GM12878 (cell line): Measurements from ENCODE around the gene PCSK5. TPM values are rescaled to one million over a fixed set of nuclear protein-coding genes. Genes with fewer than 3 reads are reported as not detected.

ENCODE experiments used
- ATAC-seq: fragments of 200-7000 bp; cut with Tn5 transposase; 3 replicates; pipeline ENCODE4 v1.9.1; 2020; ENCODE audit warnings: mild to moderate bottlenecking, moderate library complexity
- BruUV-seq: library from RNA; stranded (reverse); fragments of 400-500 nt; replicated peaks from 2 replicates; lab custom pipeline; 2021; lab: Mats Ljungman, UMichigan
- CTCF ChIA-PET: fragments of 300-600 bp; sonication (Branson Sonifier 250); formaldehyde crosslinking; extraction: SDS; loops from one replicate; lab custom pipeline; 2021; ENCODE audit warnings: inconsistent platforms; lab: Yijun Ruan, JAX
- POLR2A ChIA-PET: fragments of 350-600 bp; formaldehyde crosslinking; extraction: SDS; loops from one replicate; lab custom pipeline; 2021; ENCODE audit warnings: inconsistent platforms; lab: Charles Lee
- RAD21 ChIA-PET: fragments of 300-600 bp; sonication (Branson Sonifier 250); formaldehyde crosslinking; loops from one replicate; lab custom pipeline; 2023; ENCODE audit warnings: antibody characterized with exemption; ENCODE audit not compliant: unreplicated experiment; lab: Charles Lee
- SMC1A ChIA-PET: fragments of 300-600 bp; sonication (Branson Sonifier 250); formaldehyde crosslinking; loops from one replicate; lab custom pipeline; 2023; ENCODE audit not compliant: unreplicated experiment, uncharacterized antibody; lab: Charles Lee
- DNase-seq: peaks from one replicate; pipeline ENCODE4 v3.0.0-alpha.2; 2011; ENCODE audit warnings: low read depth, low spot score
- FAIRE-seq: peaks from 3 replicates; lab custom pipeline; 2011; peaks lifted over from hg19 to GRCh38; lab: Jason Lieb, UNC
- H2AFZ ChIP-seq: 2 replicates; pipeline ENCODE4 v1.6.0; 2011; ENCODE audit warnings: low read depth, low read length, control low read depth; ENCODE audit not compliant: control insufficient read depth
- H3K27ac ChIP-seq: 2 replicates; pipeline ENCODE4 v1.5.1; 2011; ENCODE audit warnings: control low read depth; ENCODE audit not compliant: control insufficient read depth, insufficient read depth
- H3K27me3 ChIP-seq, 2 experiments: replicated peaks in 1 of 2; 2 replicates each; pipeline versions ENCODE4 v1.6.0 to v1.6.1; 2011; ENCODE audit warnings: low read length in 1 of 2; ENCODE audit not compliant: control insufficient read depth in 2 of 2, insufficient read depth in 2 of 2
- H3K36me3 ChIP-seq, 2 experiments: 2 replicates each; pipeline ENCODE4 v1.5.1; 2011; ENCODE audit warnings: low read length in 1 of 2; ENCODE audit not compliant: control insufficient read depth in 2 of 2, insufficient read depth in 2 of 2
- H3K4me1 ChIP-seq: 2 replicates; pipeline ENCODE4 v1.6.1; 2011; ENCODE audit warnings: mild to moderate bottlenecking, low read length, moderate library complexity, mixed read lengths; ENCODE audit not compliant: control insufficient read depth, insufficient read depth
- H3K4me2 ChIP-seq: 2 replicates; pipeline ENCODE4 v1.6.0; 2011; ENCODE audit warnings: control low read depth; ENCODE audit not compliant: control insufficient read depth, insufficient read depth
- H3K4me3 ChIP-seq: fragments of 200-600 bp; sonication (generic); 2 replicates; pipeline ENCODE4 v1.5.1; 2016
- H3K79me2 ChIP-seq: 2 replicates; pipeline ENCODE4 v1.6.0; 2011; ENCODE audit warnings: low read length; ENCODE audit not compliant: control insufficient read depth, insufficient read depth
- H3K9ac ChIP-seq: 2 replicates; pipeline ENCODE4 v1.8.0; 2011; ENCODE audit warnings: low read length, control low read depth, mixed read lengths; ENCODE audit not compliant: control insufficient read depth, insufficient read depth
- H3K9me3 ChIP-seq: replicated peaks from 3 replicates; pipeline ENCODE4 v1.5.1; 2011; ENCODE audit warnings: mild to moderate bottlenecking, low read length; ENCODE audit not compliant: control insufficient read depth, insufficient read depth
- H4K20me1 ChIP-seq: 2 replicates; pipeline ENCODE4 v1.6.0; 2011; ENCODE audit not compliant: control insufficient read depth, insufficient read depth
- ATF2 ChIP-seq: IDR thresholded peaks from 2 replicates; pipeline ENCODE4 v1.6.1; 2012; ENCODE audit warnings: low read length, inconsistent platforms
- CTCF ChIP-seq, 3 experiments: IDR thresholded peaks in 2 of 3; conservative IDR thresholded peaks in 1 of 3; 2 replicates each; pipeline ENCODE4 v1.5.1; 2011; ENCODE audit warnings: low read depth in 3 of 3, low read length in 3 of 3, mild to moderate bottlenecking in 3 of 3, control low read depth in 2 of 3, moderate library complexity in 2 of 3, inconsistent platforms in 1 of 3, mixed read lengths in 1 of 3; ENCODE audit not compliant: control insufficient read depth in 2 of 3, insufficient read depth in 1 of 3; ENCODE audit errors: extremely low read depth in 1 of 3
- E2F4 ChIP-seq: IDR thresholded peaks from 2 replicates; pipeline ENCODE4 v1.6.1; 2012; ENCODE audit warnings: low read depth, low read length, improper control_type of control experiment
- HDGF ChIP-seq: fragments of 450-650 bp; IDR thresholded peaks from 2 replicates; pipeline ENCODE4 v1.6.1; 2016; ENCODE audit warnings: antibody characterized with exemption
- KDM1A ChIP-seq: fragments of 200-600 bp; sonication (generic); IDR thresholded peaks from 2 replicates; pipeline ENCODE4 v1.6.1; 2016; ENCODE audit warnings: borderline replicate concordance
- MYC ChIP-seq: IDR thresholded peaks from 2 replicates; pipeline ENCODE4 v1.6.1; 2011; ENCODE audit warnings: mild to moderate bottlenecking, low read length, moderate library complexity, inconsistent platforms; ENCODE audit not compliant: insufficient read depth, insufficient replicate concordance, insufficient read length, severe bottlenecking
- NRF1 ChIP-seq: conservative IDR thresholded peaks from 2 replicates; pipeline ENCODE4 v1.6.1; 2011; ENCODE audit warnings: mild to moderate bottlenecking, low read depth, low read length, improper control_type of control experiment
- PBX3 ChIP-seq: IDR thresholded peaks from 2 replicates; pipeline ENCODE4 v1.6.1; 2011; ENCODE audit warnings: mild to moderate bottlenecking, low read depth, low read length, moderate library complexity; ENCODE audit not compliant: insufficient replicate concordance
- POU2F2 ChIP-seq: IDR thresholded peaks from 3 replicates; pipeline ENCODE4 v1.6.1; 2011; ENCODE audit warnings: low read depth, mild to moderate bottlenecking, low read length, borderline replicate concordance
- RUNX3 ChIP-seq: IDR thresholded peaks from 2 replicates; pipeline ENCODE4 v1.6.1; 2012; ENCODE audit warnings: low read length, inconsistent platforms
- SUPT20H ChIP-seq: IDR thresholded peaks from 2 replicates; pipeline ENCODE4 v1.6.1; 2011; ENCODE audit warnings: low read depth, mild to moderate bottlenecking, low read length, moderate library complexity, borderline replicate concordance; ENCODE audit not compliant: control insufficient read depth
- TBL1XR1 ChIP-seq: IDR thresholded peaks from 2 replicates; pipeline ENCODE4 v1.6.1; 2012; ENCODE audit warnings: low read depth, low read length, improper control_type of control experiment
- TCF3 ChIP-seq: IDR thresholded peaks from 2 replicates; pipeline ENCODE4 v1.6.1; 2012; ENCODE audit warnings: low read depth, mild to moderate bottlenecking, low read length, borderline replicate concordance; ENCODE audit not compliant: insufficient read depth
- ZBTB33 ChIP-seq: fragments of 450-650 bp; IDR thresholded peaks from 2 replicates; pipeline ENCODE4 v1.6.1; 2017; ENCODE audit warnings: mild to moderate bottlenecking
- ZNF207 ChIP-seq: fragments of 450-650 bp; IDR thresholded peaks from 2 replicates; pipeline ENCODE4 v1.6.1; 2014; ENCODE audit warnings: antibody characterized with exemption, mild to moderate bottlenecking, borderline replicate concordance
- ZNF24 ChIP-seq: fragments of 450-650 bp; IDR thresholded peaks from 2 replicates; pipeline ENCODE4 v1.6.1; 2017; ENCODE audit warnings: antibody characterized with exemption, mild to moderate bottlenecking
- WGBS: methylation state at CpG from one replicate; pipeline ENCODE4 v1.1.6; 2016; ENCODE audit warnings: low lambda C conversion rate; ENCODE audit not compliant: insufficient replicate concordance, insufficient coverage; ENCODE audit errors: missing lambda C conversion rate; 5-methylcytosine and 5-hydroxymethylcytosine counted together
- in situ Hi-C: fragments of 300-500 bp; cut with MboI; formaldehyde crosslinking; loops from 9 replicates; pipeline ENCODE4 v1.14.3; 2018; ENCODE audit warnings: mixed read lengths
- intact Hi-C: fragments of 100-400 bp; cut with micrococcal nuclease; formaldehyde crosslinking; loops from one replicate; pipeline ENCODE4 v1.14.2; 2022; ENCODE audit not compliant: unreplicated experiment
- polyA plus RNA-seq, 11 experiments: library from polyadenylated mRNA; depleted of rRNA in 4 of 11; unstranded in 6 of 11; stranded (reverse) in 5 of 11; fragments of >200 nt; fragmentation: Nextera tagmentation in 4 of 11; fragmentation: Illumina TruSeq in 1 of 11; extraction: Ambion mirVana in 4 of 11; extraction: Trizol in 1 of 11; gene quantifications; 1 replicate in 1 of 11; 2 replicates in 10 of 11; pipeline versions ENCODE4 v1.2.1 to v1.2.3, GENCODE V29; 2011 to 2016; ENCODE audit warnings: inconsistent platforms in 2 of 11, missing spikeins in 2 of 11, low read depth in 1 of 11
- total RNA-seq, 4 experiments: library from RNA; depleted of rRNA in 3 of 4; stranded (reverse); fragments of >200 nt in 3 of 4; fragmentation: Illumina TruSeq in 1 of 4; extraction: Trizol in 1 of 4; gene quantifications; 2 replicates each; pipeline versions ENCODE4 v1.2.1 to v1.2.3, GENCODE V29; 2013 to 2021

Gene PCSK5
- total and polyA plus RNA-seq, 10 of the 15 experiments (the other 5 are each of a cell fraction or from before 2014, with no cell fraction given), result 0.01 to 0.13 (median 0.04) TPM; not detected in 3

- no peaks in the 10 kb centered on the region for H4K20me1 ChIP-seq
- no peak overlapping the region for H3K4me2 ChIP-seq
- ChIA-PET CTCF (no interaction called here), SMC1A (no interaction called here), POLR2A (no interaction called here), RAD21 (no interaction called here)
- no peaks in the 10 kb centered on the region for H3K4me1 ChIP-seq
- H3K36me3 ChIP-seq, result no peaks in the 10 kb centered on the region
- no peak overlapping the region for H3K4me3 ChIP-seq
- DNase-seq (no peak), ATAC-seq (no peak), FAIRE-seq (no peak)
- H3K27me3 ChIP-seq, result no peaks in the 10 kb centered on the region; a peak in 1 of 4 replicates
- in situ Hi-C loops (no loop called here), intact Hi-C loops (no loop called here)
- BruUV-seq, result no TSS peak
- H3K79me2 ChIP-seq, result no peaks in the 10 kb centered on the region
- H3K9ac ChIP-seq, result no peak overlapping the region
- H3K27ac ChIP-seq, result no peak overlapping the region
- no peak overlapping the region for H2AFZ ChIP-seq
- WGBS, result 17% methylated on average over 8 of the region's 8 CpGs
- H3K9me3 ChIP-seq, result no peaks in the 10 kb centered on the region
- TF ChIP-seq MYC (no peak), TCF3 (no peak), RUNX3 (no peak), ATF2 (no peak), POU2F2 (no peak), ZBTB33 (no peak), KDM1A (no peak), NRF1 (no peak), HDGF (no peak), E2F4 (no peak), ZNF24 (no peak), SUPT20H (no peak), PBX3 (no peak), ZNF207 (no peak), CTCF (IDR thresholded peaks at IDR 0.05 in 2 of 3, conservative IDR thresholded peaks at IDR 0.05 in 1 of 3; ENCODE audit: control insufficient read depth in 2 of 3, extremely low read depth in 1 of 3, insufficient read depth in 1 of 3, low read depth in 3 of 3, low read length in 3 of 3) (no peak), TBL1XR1 (no peak)
Measured at GRCh38 chr9:75992482-75993206, 102.2 kb downstream of the PCSK5 start.
